Neural progenitor cell (in vitro differentiated cells): ENCODE data around the gene RPE. TPM values are rescaled to one million over a fixed set of nuclear protein-coding genes. Genes with fewer than 3 reads are reported as not detected.

Source experiments
- DNase-seq: peaks from one replicate; pipeline ENCODE4 v3.0.0-alpha.2; 2016; ENCODE audit warnings: low spot score
- H2AFZ ChIP-seq: fragments of 200-600 bp; sonication (generic); replicated peaks from 2 replicates; pipeline ENCODE4 v1.6.1; 2016; ENCODE audit warnings: antibody characterized with exemption
- H3F3A ChIP-seq: fragments of 200-600 bp; sonication (generic); 2 replicates; pipeline ENCODE4 v1.6.1; 2016; ENCODE audit warnings: antibody characterized with exemption, low read depth
- H3K27ac ChIP-seq: fragments of 200-600 bp; sonication (generic); 2 replicates; pipeline ENCODE4 v1.5.1; 2016; ENCODE audit warnings: mild to moderate bottlenecking
- H3K27me3 ChIP-seq: fragments of 200-600 bp; sonication (generic); 2 replicates; pipeline ENCODE4 v1.6.1; 2016; ENCODE audit warnings: mild to moderate bottlenecking, moderate library complexity
- H3K36me3 ChIP-seq: fragments of 200-600 bp; sonication (generic); 2 replicates; pipeline ENCODE4 v1.5.1; 2016
- H3K4me1 ChIP-seq: fragments of 200-600 bp; sonication (generic); 2 replicates; pipeline ENCODE4 v1.6.1; 2016; ENCODE audit warnings: mixed run types
- H3K4me2 ChIP-seq: fragments of 200-600 bp; sonication (generic); 2 replicates; pipeline ENCODE4 v1.6.1; 2016
- H3K4me3 ChIP-seq: fragments of 200-600 bp; sonication (generic); 2 replicates; pipeline ENCODE4 v1.5.1; 2016
- H3K79me2 ChIP-seq: fragments of 200-600 bp; sonication (generic); 2 replicates; pipeline ENCODE4 v1.6.1; 2016; ENCODE audit warnings: low read depth
- H3K9ac ChIP-seq: fragments of 200-600 bp; sonication (generic); 2 replicates; pipeline ENCODE4 v1.6.1; 2016
- H3K9me3 ChIP-seq: fragments of 200-600 bp; sonication (generic); 2 replicates; pipeline ENCODE4 v1.5.1; 2016; ENCODE audit warnings: low read depth
- H4K20me1 ChIP-seq: fragments of 200-600 bp; sonication (generic); 2 replicates; pipeline ENCODE4 v1.6.1; 2016; ENCODE audit warnings: low read depth
- H3K27ac Mint-ChIP-seq: 3 replicates; pipeline ENCODE4 v1.8.0; 2021; ENCODE audit warnings: mixed read lengths
- H3K27me3 Mint-ChIP-seq: 2 replicates; pipeline ENCODE4 v1.8.0; 2022; ENCODE audit warnings: low read depth, mild to moderate bottlenecking, inconsistent platforms, moderate library complexity, mixed read lengths; ENCODE audit not compliant: insufficient read depth
- H3K36me3 Mint-ChIP-seq: 3 replicates; pipeline ENCODE4 v1.8.0; 2021; ENCODE audit warnings: mixed read lengths
- H3K4me1 Mint-ChIP-seq: 3 replicates; pipeline ENCODE4 v1.8.0; 2021; ENCODE audit warnings: mixed read lengths
- H3K4me3 Mint-ChIP-seq: 3 replicates; pipeline ENCODE4 v1.8.0; 2021; ENCODE audit warnings: mild to moderate bottlenecking, moderate library complexity, mixed read lengths
- H3K9me3 Mint-ChIP-seq: 3 replicates; pipeline ENCODE4 v1.8.0; 2020; ENCODE audit warnings: mixed read lengths
- EZH2 ChIP-seq: fragments of 200-600 bp; sonication (generic); IDR thresholded peaks from 2 replicates; pipeline ENCODE4 v1.6.1; 2017; ENCODE audit warnings: antibody characterized with exemption, mild to moderate bottlenecking, moderate library complexity
- EZH2phosphoT487 ChIP-seq: fragments of 200-600 bp; sonication (generic); IDR thresholded peaks from 2 replicates; pipeline ENCODE4 v1.6.1; 2017; ENCODE audit warnings: antibody characterized with exemption
- total RNA-seq: library from RNA; depleted of rRNA; stranded (reverse); fragments of >200 nt; gene quantifications from 2 replicates; pipeline ENCODE4 v1.2.3, GENCODE V29; 2015; ENCODE audit warnings: low replicate concordance
- TF ChIP-seq, protein P1 (sequence below): fragments of 200-600 bp; sonication (generic); IDR thresholded peaks from 2 replicates; pipeline ENCODE4 v1.5.1; 2017; ENCODE audit warnings: antibody characterized with exemption, mild to moderate bottlenecking

Gene RPE
- total RNA-seq, 1 donor from 2014 or later: 92.3 TPM

DNA sequence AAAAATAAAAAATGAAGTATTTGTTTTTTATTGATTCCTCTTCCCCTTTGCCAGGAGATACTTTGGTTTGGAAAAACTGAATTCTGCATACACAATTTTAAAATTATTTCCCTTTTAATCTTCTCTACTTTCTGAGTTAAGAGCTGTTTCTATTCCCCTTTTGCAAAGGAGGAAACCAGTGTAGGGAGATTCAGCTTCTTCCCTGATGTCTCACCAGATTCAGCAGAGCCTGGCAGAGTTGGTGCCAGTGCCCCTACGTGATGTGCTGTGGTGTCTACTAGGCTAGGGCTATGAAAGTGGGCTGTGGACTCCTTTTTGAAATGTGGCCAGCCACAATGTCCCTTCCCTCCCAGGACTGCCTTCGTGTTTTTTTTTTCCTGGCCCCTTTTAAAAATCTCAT lies 2.4 kb downstream of the RPE start:
- H3K4me1 ChIP-seq: peaks cover 14% of the 10 kb centered on the region
- Mint-ChIP-seq H3K9me3 (peaks cover 2% of the 10 kb centered on the region), H3K27ac (no peak overlapping the region), H3K36me3 (peaks cover 2% of the 10 kb centered on the region), H3K4me3 (no peak overlapping the region), H3K27me3 (peaks cover 5% of the 10 kb centered on the region), H3K4me1 (peaks cover 20% of the 10 kb centered on the region)
- H3K79me2 ChIP-seq: peaks cover 75% of the 10 kb centered on the region
- no peak overlapping the region for H2AFZ ChIP-seq
- H3K9me3 ChIP-seq: no peaks in the 10 kb centered on the region
- peaks cover 60% of the 10 kb centered on the region for H4K20me1 ChIP-seq
- H3K4me3 ChIP-seq: no peak overlapping the region
- no peak overlapping the region for H3K4me2 ChIP-seq
- no peaks in the 10 kb centered on the region for H3F3A ChIP-seq
- H3K9ac ChIP-seq: no peak overlapping the region
- TF ChIP-seq, protein P1, sequence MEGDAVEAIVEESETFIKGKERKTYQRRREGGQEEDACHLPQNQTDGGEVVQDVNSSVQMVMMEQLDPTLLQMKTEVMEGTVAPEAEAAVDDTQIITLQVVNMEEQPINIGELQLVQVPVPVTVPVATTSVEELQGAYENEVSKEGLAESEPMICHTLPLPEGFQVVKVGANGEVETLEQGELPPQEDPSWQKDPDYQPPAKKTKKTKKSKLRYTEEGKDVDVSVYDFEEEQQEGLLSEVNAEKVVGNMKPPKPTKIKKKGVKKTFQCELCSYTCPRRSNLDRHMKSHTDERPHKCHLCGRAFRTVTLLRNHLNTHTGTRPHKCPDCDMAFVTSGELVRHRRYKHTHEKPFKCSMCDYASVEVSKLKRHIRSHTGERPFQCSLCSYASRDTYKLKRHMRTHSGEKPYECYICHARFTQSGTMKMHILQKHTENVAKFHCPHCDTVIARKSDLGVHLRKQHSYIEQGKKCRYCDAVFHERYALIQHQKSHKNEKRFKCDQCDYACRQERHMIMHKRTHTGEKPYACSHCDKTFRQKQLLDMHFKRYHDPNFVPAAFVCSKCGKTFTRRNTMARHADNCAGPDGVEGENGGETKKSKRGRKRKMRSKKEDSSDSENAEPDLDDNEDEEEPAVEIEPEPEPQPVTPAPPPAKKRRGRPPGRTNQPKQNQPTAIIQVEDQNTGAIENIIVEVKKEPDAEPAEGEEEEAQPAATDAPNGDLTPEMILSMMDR: no peak
- TF ChIP-seq EZH2phosphoT487 (no peak), EZH2 (no peak)
- no peaks in the 10 kb centered on the region for H3K36me3 ChIP-seq
- no peak for DNase-seq
- H3K27ac ChIP-seq: no peak overlapping the region
- H3K27me3 ChIP-seq: no peaks in the 10 kb centered on the region

DNA sequence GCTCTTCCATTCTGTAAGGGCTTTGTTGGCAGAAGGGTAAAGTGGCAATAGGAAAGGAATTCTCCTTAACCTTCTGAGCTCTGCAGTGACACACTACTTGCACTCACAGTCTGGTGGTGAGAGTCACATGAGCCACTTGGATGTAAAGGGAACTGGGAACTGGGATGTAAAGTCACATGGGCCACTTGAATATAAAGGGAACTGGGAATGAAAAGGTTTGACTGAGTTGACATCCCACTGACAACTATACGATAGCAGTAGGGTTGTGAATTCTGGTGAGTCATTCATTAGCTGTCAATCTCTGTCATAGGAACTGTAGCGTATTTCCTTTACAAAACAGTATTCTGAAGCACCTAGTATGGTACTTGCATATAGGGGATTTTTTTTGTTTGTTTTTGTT lies 5.5 kb downstream of the RPE start:
- peaks cover 100% of the 10 kb centered on the region for H3K79me2 ChIP-seq
- peaks cover under 1% of the 10 kb centered on the region for H3K27me3 Mint-ChIP-seq
- H3K27ac Mint-ChIP-seq: no peak overlapping the region
- no peaks in the 10 kb centered on the region for H3K9me3 ChIP-seq
- peaks cover 16% of the 10 kb centered on the region for H3K36me3 Mint-ChIP-seq
- H3K4me1 ChIP-seq: peaks cover 14% of the 10 kb centered on the region
- no peak for DNase-seq
- peaks cover 71% of the 10 kb centered on the region for H4K20me1 ChIP-seq
- no peak overlapping the region for H2AFZ ChIP-seq
- H3K9ac ChIP-seq: no peak overlapping the region
- no peaks in the 10 kb centered on the region for H3K9me3 Mint-ChIP-seq
- no peaks in the 10 kb centered on the region for H3K27me3 ChIP-seq
- H3F3A ChIP-seq: no peaks in the 10 kb centered on the region
- no peak overlapping the region for H3K4me2 ChIP-seq
- no peaks in the 10 kb centered on the region for H3K36me3 ChIP-seq
- peaks cover 14% of the 10 kb centered on the region for H3K4me1 Mint-ChIP-seq
- TF ChIP-seq, protein P1: no peak
- no peak for TF ChIP-seq EZH2
- TF ChIP-seq EZH2phosphoT487: no peak
- H3K4me3 Mint-ChIP-seq: no peak overlapping the region
- no peak overlapping the region for H3K27ac ChIP-seq
- no peak overlapping the region for H3K4me3 ChIP-seq

DNA sequence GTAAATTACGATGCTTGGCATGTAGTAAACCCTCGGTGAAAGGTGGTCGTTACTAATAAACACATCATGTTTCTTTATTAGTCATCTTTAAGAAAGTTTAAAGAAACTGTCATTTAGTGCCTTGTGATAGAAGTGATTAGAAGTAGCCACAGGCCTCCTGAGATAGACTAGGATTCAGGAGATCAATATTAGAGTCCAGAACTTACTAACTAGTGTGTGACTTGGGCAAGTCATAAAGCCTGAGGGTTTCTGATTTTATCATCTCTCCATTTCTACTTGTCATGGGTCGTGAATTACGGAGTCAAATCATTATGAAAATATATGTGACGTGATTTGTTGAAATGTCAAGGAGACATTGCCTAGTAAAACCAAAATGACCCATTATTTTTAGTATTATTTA lies 6.7 kb downstream of the RPE start:
- no peak for DNase-seq
- no peaks in the 10 kb centered on the region for H3K27me3 ChIP-seq
- no peaks in the 10 kb centered on the region for H3K36me3 ChIP-seq
- no peak overlapping the region for H3K4me2 ChIP-seq
- H3K9me3 Mint-ChIP-seq: no peaks in the 10 kb centered on the region
- H3K4me1 Mint-ChIP-seq: peaks cover 5% of the 10 kb centered on the region
- no peaks in the 10 kb centered on the region for H3F3A ChIP-seq
- peaks cover 58% of the 10 kb centered on the region for H4K20me1 ChIP-seq
- no peak overlapping the region for H3K9ac ChIP-seq
- H3K36me3 Mint-ChIP-seq: peaks cover 18% of the 10 kb centered on the region
- H3K27ac ChIP-seq: no peak overlapping the region
- no peak overlapping the region for H2AFZ ChIP-seq
- H3K27ac Mint-ChIP-seq: no peak overlapping the region
- peaks cover 100% of the 10 kb centered on the region for H3K79me2 ChIP-seq
- H3K4me1 ChIP-seq: peaks cover 5% of the 10 kb centered on the region
- TF ChIP-seq, protein P1: no peak
- TF ChIP-seq EZH2phosphoT487 (no peak), EZH2 (no peak)
- no peak overlapping the region for H3K4me3 ChIP-seq
- no peak overlapping the region for H3K4me3 Mint-ChIP-seq
- H3K27me3 Mint-ChIP-seq: no peaks in the 10 kb centered on the region
- H3K9me3 ChIP-seq: no peaks in the 10 kb centered on the region
